Lower lobe of right lung (tissue), 2 donors: ENCODE measurements around the gene ANKRD20A1. TPM values are rescaled to one million over a fixed set of nuclear protein-coding genes. Genes with fewer than 3 reads are reported as not detected.
"Not testable (repeated sequence)": the region's sequence is repeated elsewhere in the genome, so short reads cannot be mapped to it uniquely, and the experiment has no call there.

Experiments
- ATAC-seq, 2 donors: fragments of 200-7000 bp; cut with Tn5 transposase; one replicate each; pipeline ENCODE4 v1.9.1; 2020 to 2022; ENCODE audit warnings: mild to moderate bottlenecking in 2 of 2, moderate library complexity in 2 of 2
- DNase-seq: peaks from one replicate; pipeline ENCODE4 v3.0.0-alpha.2; 2020
- H3K27ac ChIP-seq: fragments of 200-600 bp; one replicate; pipeline ENCODE4 v1.8.0; 2022
- H3K27me3 ChIP-seq: fragments of 200-600 bp; one replicate; pipeline ENCODE4 v1.8.0; 2022; ENCODE audit warnings: low read depth
- H3K36me3 ChIP-seq: fragments of 200-600 bp; one replicate; pipeline ENCODE4 v1.8.0; 2022; ENCODE audit warnings: mild to moderate bottlenecking
- H3K4me1 ChIP-seq: fragments of 200-600 bp; one replicate; pipeline ENCODE4 v1.8.0; 2022
- H3K4me3 ChIP-seq: fragments of 200-600 bp; one replicate; pipeline ENCODE4 v1.8.0; 2022; ENCODE audit warnings: mild to moderate bottlenecking
- H3K9me3 ChIP-seq: fragments of 200-600 bp; one replicate; pipeline ENCODE4 v1.8.0; 2022
- CTCF ChIP-seq: fragments of 200-600 bp; IDR thresholded peaks from one replicate; pipeline ENCODE4 v1.8.0; 2022; ENCODE audit warnings: antibody characterized with exemption, mild to moderate bottlenecking
- intact Hi-C: fragments of 100-400 bp; cut with DNase I; formaldehyde crosslinking; loops from one replicate; pipeline ENCODE4 v1.11.0; 2022
- long read RNA-seq: library from polyadenylated mRNA; unstranded; transcript quantifications from one replicate; pipeline ENCODE4 v2.0.0, GENCODE V29; 2021
- total RNA-seq: library from RNA; stranded (reverse); fragmentation: NEBNext Ultra II Directional; extraction: Animal tissue kit (Norgen Biotek cat#: 25700); gene quantifications from one replicate; pipeline ENCODE4 v1.2.1, GENCODE V29; 2021
- donor health status: DM: no; HTN: yes; CAD: no; lungs with severe emphysema.

The ANKRD20A1 gene
- total RNA-seq, result 1.7 TPM
- long read RNA-seq, partial matches to known transcripts, result 0 of 1 reads
- long read RNA-seq, other reads (novel, unspliced or antisense), result 1 of 1 reads

GRCh38 chr9:67858871-67859270 lies at the start of gene ANKRD20A1:
Gene ANKRD20A1, plus strand, starts transcription at chr9:67858931. Its CDS starts 496 bp downstream, at chr9:67859427.
- H3K9me3 ChIP-seq, H3K27me3 ChIP-seq, H3K4me3 ChIP-seq, H3K4me1 ChIP-seq, H3K27ac ChIP-seq, H3K36me3 ChIP-seq, intact Hi-C loops: not testable (repeated sequence)
- TF ChIP-seq CTCF, result peak; percentile 11
- peak; percentile 59 for DNase-seq
- peak; percentile 36 to 59 for ATAC-seq

GRCh38 chr9:67832088-67832487 lies 26.6 kb upstream of the ANKRD20A1 start:
- H3K4me1 ChIP-seq, DNase-seq, H3K27me3 ChIP-seq, H3K9me3 ChIP-seq, intact Hi-C loops, H3K27ac ChIP-seq, H3K4me3 ChIP-seq, H3K36me3 ChIP-seq, ATAC-seq: not testable (repeated sequence)
